ENCODE data around the gene NEK2.

DNA sequence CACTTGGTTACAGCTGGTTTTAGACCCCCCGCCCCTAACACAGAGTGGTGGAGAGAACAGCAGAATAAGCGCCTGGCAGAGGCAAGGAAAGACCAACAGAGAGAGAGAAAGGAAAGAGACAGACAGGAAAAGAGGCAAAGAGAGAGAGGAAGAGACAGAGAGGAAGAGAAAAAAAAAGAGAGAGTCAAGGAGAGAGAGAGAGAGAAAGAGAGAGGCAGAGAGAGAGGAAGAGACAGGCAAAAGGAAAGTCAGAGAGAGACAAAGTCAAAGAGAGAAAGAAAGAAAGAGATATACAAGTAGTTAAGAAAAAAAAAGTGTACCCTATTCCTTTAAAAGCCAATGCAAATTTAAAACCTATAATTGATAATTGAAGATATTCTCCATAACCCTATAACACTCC is 13.0 kb upstream of the NEK2 start:
- TF ChIP-seq, protein P1, sequence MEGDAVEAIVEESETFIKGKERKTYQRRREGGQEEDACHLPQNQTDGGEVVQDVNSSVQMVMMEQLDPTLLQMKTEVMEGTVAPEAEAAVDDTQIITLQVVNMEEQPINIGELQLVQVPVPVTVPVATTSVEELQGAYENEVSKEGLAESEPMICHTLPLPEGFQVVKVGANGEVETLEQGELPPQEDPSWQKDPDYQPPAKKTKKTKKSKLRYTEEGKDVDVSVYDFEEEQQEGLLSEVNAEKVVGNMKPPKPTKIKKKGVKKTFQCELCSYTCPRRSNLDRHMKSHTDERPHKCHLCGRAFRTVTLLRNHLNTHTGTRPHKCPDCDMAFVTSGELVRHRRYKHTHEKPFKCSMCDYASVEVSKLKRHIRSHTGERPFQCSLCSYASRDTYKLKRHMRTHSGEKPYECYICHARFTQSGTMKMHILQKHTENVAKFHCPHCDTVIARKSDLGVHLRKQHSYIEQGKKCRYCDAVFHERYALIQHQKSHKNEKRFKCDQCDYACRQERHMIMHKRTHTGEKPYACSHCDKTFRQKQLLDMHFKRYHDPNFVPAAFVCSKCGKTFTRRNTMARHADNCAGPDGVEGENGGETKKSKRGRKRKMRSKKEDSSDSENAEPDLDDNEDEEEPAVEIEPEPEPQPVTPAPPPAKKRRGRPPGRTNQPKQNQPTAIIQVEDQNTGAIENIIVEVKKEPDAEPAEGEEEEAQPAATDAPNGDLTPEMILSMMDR (conservative IDR thresholded peaks at IDR 0.05; ENCODE audit: low read depth, low read length) = no peak
- TF ChIP-seq EZH2 (IDR thresholded peaks at IDR 0.05; ENCODE audit: low read length, unreplicated experiment) = no peak
- TF ChIP-seq EZH2phosphoT487 (IDR thresholded peaks at IDR 0.05; ENCODE audit: borderline replicate concordance, low read length) = no peak

Measured in PC-3 (cell line).